Measurements from ENCODE around the gene NTRK2. TPM values are rescaled to one million over a fixed set of nuclear protein-coding genes. Genes with fewer than 3 reads are reported as not detected.

Gene NTRK2
- total RNA-seq, 2 donors from 2014 or later, result 11.9 to 30.1 TPM

DNA sequence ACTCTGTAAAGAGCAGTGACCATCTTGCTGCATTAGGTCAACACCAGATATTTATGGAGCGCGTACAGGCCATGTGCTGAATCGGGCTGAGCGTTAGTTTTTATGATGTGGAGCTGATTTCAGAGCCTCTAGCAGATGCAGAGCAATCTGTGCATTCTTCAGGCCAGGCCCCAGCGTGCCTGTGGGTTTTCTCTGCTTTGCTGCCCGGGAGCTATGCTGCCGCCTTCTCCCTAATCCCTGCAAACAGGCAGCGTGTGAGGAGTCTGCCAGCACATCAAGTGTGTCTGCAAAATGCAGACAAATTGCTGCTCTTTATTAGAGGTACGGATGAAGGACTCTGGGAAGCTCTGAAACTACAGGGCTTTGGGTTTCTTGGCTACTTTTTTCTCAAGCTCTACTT lies 170.0 kb downstream of the NTRK2 start:
- no peaks in the 10 kb centered on the region for H3K36me3 ChIP-seq
- no peaks in the 10 kb centered on the region for H3K4me1 ChIP-seq
- no peaks in the 10 kb centered on the region for H3K9me3 ChIP-seq
- H3K27me3 ChIP-seq, result no peaks in the 10 kb centered on the region
- no peak overlapping the region for H3K27ac ChIP-seq
- TF ChIP-seq, protein P1, sequence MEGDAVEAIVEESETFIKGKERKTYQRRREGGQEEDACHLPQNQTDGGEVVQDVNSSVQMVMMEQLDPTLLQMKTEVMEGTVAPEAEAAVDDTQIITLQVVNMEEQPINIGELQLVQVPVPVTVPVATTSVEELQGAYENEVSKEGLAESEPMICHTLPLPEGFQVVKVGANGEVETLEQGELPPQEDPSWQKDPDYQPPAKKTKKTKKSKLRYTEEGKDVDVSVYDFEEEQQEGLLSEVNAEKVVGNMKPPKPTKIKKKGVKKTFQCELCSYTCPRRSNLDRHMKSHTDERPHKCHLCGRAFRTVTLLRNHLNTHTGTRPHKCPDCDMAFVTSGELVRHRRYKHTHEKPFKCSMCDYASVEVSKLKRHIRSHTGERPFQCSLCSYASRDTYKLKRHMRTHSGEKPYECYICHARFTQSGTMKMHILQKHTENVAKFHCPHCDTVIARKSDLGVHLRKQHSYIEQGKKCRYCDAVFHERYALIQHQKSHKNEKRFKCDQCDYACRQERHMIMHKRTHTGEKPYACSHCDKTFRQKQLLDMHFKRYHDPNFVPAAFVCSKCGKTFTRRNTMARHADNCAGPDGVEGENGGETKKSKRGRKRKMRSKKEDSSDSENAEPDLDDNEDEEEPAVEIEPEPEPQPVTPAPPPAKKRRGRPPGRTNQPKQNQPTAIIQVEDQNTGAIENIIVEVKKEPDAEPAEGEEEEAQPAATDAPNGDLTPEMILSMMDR (IDR thresholded peaks at IDR 0.05), result no peak
- H3K4me3 ChIP-seq, result no peak overlapping the region
- DNase-seq (ENCODE audit: low spot score), result no peak

DNA sequence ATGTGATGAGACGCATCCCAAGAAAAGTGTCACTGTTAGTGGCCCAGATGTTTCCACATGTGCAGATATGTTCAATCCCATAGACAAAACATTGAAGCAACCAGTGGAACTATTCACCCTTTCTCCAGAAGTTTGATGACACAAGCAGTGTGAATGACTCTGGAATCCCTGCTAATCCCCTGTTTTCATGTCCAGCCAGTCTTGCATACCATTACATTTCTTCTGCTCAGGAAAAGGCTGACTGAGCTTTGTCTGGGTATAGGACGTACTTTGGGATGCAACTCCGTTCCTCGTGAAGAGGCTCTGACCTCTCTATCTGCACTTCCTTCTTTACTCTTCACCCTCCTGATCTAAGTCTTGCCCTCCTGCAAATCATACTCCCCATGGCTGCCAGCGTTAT lies 172.4 kb downstream of the NTRK2 start:
- no peak overlapping the region for H3K4me3 ChIP-seq
- H3K4me1 ChIP-seq, result no peaks in the 10 kb centered on the region
- no peak overlapping the region for H3K27ac ChIP-seq
- no peak for DNase-seq (ENCODE audit: low spot score)
- H3K9me3 ChIP-seq, result no peaks in the 10 kb centered on the region
- H3K27me3 ChIP-seq, result no peaks in the 10 kb centered on the region
- H3K36me3 ChIP-seq, result no peaks in the 10 kb centered on the region
- TF ChIP-seq, protein P1 (IDR thresholded peaks at IDR 0.05), result no peak

DNA sequence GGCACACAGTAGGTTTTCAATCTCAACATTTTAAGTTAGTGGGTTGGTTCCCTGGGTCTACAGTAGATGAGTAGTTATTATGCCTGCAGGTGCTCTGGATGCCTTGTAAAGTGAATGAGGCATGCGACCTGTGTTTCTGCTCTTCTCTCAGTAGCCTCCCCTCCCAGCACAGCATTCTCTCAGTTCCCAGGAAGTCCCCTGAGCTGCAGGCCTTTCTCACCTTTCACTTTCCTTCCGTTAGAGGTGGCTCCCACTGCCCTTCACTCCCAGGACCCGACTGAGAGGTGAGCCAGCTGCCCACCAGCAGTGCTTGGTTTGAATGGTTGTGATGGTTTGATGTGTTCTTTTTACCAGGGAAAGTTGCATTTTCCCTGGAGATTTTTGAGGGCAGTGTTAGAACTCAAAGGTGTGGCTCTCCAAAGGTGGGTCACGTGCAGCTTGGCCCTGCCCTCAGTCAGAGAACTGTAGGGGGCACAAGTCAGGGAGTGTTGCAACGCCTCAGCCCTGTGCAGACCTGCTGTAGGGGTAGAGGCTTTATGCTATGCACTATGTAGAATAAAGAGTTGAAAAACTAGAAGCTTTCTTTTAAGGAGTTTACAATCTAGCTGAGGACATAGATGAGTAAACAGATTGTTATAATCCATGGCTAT lies 173.8 kb downstream of the NTRK2 start:
- no peaks in the 10 kb centered on the region for H3K4me1 ChIP-seq
- TF ChIP-seq, protein P1 (IDR thresholded peaks at IDR 0.05), result no peak
- no peaks in the 10 kb centered on the region for H3K9me3 ChIP-seq
- H3K36me3 ChIP-seq, result no peaks in the 10 kb centered on the region
- DNase-seq (ENCODE audit: low spot score), result no peak
- H3K27me3 ChIP-seq, result no peaks in the 10 kb centered on the region
- H3K27ac ChIP-seq, result no peak overlapping the region
- no peak overlapping the region for H3K4me3 ChIP-seq

DNA sequence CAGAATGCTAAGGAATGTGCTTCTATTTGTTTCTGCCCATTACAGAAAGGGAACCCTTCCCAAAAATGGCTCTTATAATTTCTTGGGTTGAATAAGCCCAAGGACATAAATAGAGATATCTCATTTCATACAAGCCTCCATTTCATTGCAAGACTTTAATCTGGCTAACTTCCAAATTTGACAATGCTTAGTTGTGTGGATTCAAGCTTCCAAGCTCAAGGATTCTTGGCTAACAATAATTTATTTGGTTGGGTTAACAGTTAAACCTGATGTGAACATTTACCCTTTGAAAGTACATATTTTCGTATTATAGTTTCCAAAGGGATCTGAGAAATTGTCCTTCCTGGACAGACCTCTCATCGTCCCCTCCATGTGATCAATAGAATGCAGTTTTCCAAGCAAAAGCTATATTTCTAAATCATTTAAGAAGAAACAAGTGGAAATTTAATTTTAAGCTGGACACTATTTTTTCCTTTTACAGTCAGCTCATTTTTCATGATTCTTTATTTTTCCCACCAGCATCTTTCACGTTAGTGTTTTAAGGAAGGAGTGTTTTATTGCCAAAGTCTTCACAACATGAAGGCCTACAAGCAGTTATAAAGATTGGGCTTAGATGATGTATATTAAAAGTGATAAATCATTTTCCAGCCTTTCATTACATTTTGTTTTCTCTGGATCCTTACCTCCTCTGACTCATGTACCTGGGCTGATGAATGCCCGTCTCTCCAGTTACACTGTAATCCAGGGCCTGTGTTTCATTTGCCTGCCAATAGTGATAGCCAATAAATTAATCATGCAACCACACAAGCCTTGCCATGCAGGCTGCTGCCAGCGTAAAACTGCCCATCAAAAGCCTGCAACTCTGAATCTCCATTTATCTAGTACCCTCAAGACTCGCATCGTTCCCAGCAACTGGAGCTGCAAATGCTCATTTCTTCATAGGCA lies 176.7 kb downstream of the NTRK2 start:
- H3K36me3 ChIP-seq, result no peaks in the 10 kb centered on the region
- H3K27ac ChIP-seq, result no peak overlapping the region
- H3K9me3 ChIP-seq, result no peaks in the 10 kb centered on the region
- no peak overlapping the region for H3K4me3 ChIP-seq
- no peaks in the 10 kb centered on the region for H3K27me3 ChIP-seq
- TF ChIP-seq, protein P1 (IDR thresholded peaks at IDR 0.05), result no peak
- no peaks in the 10 kb centered on the region for H3K4me1 ChIP-seq
- DNase-seq (ENCODE audit: low spot score), result no peak

DNA sequence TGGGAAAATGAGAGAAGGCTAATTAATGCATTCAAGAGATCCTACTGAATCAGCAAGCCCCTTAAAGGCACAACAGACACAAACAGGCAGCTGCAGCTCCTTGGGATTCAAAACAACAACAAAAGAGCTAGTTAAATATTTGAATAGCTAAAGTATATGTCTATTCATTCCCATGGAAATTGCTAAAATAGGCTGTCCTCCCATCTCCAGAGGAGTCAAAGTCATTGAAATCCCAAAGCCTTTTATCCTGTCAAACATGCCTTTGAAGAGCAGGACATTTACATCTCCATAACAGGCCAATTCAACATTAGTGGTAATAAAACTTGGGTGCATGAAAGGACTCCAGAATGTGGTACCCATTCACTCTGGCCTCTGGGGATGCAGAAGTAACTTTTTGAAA lies 177.4 kb downstream of the NTRK2 start:
- no peak overlapping the region for H3K4me3 ChIP-seq
- H3K4me1 ChIP-seq, result peaks cover 0 to 5% of the 10 kb centered on the region in 2 donors
- H3K36me3 ChIP-seq, result no peaks in the 10 kb centered on the region
- no peaks in the 10 kb centered on the region for H3K9me3 ChIP-seq
- no peak overlapping the region for H3K27ac ChIP-seq
- H3K27me3 ChIP-seq, result no peaks in the 10 kb centered on the region
- TF ChIP-seq, protein P1 (IDR thresholded peaks at IDR 0.05), result no peak
- DNase-seq (ENCODE audit: low spot score), result no peak
